ENCODE data around the gene MAPK10.

Gene MAPK10

DNA sequence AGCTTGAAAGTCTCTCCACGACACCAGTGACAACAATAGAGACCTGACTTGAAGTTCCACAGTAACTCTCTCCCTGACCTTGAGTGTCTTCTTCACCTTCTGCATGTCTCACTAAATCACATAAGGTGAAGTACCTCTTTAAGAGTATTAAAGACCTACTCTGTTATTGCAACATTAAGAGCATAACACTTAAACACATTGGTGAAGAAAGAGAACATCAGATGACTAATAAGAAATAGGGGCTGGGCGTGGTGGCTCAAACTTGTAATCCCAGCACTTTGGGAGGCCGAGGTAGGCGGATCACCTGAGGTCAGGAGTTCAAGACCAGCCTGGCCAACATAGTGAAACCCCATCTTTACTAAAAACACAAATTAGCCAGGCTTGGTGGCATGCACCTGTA lies 33.9 kb upstream of the MAPK10 start:
- ChIA-PET CTCF (no interaction called here), POLR2A (no interaction called here)
- no peak for TF ChIP-seq SP1 (IDR thresholded peaks at IDR 0.05)
- no peak for TF ChIP-seq ELF4 (IDR thresholded peaks at IDR 0.05)
- no peak for TF ChIP-seq BHLHE40 (IDR thresholded peaks at IDR 0.05; ENCODE audit: borderline replicate concordance)
- no peak for TF ChIP-seq NFRKB (IDR thresholded peaks at IDR 0.05)
- no peak for TF ChIP-seq FOXK2 (IDR thresholded peaks at IDR 0.05)
- no peak for TF ChIP-seq L3MBTL2 (conservative IDR thresholded peaks at IDR 0.05)
- no peak for TF ChIP-seq TARDBP (IDR thresholded peaks at IDR 0.05)
- no peak for TF ChIP-seq HDGF (IDR thresholded peaks at IDR 0.05; ENCODE audit: borderline replicate concordance)
- TF ChIP-seq LEF1 (IDR thresholded peaks at IDR 0.05; ENCODE audit: borderline replicate concordance), result no peak
- TF ChIP-seq ARNT (IDR thresholded peaks at IDR 0.05), result no peak
- no peak for DNase-seq (ENCODE audit: extremely low spot score)

DNA sequence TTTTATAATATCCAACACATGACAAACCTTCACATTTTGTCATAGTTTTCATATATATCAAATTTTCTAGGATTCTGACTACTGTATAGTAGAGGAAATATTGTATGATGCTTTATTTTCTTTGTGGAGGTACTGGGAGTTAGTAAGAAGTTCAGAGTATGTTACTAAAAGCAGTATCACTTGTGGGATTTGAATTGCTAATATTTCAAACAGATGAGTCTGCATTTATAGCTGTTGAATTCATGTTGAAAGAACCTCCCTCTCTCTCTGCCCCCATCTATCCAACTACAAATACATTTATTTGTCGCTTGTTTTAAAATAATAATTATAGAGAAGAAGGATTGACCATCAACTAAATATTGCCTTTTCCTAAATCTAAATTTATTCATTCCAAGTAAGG lies 29.8 kb upstream of the MAPK10 start:
- DNase-seq (ENCODE audit: extremely low spot score), result no peak
- TF ChIP-seq L3MBTL2 (conservative IDR thresholded peaks at IDR 0.05) (no peak), NFRKB (IDR thresholded peaks at IDR 0.05) (no peak), ZNF384 (IDR thresholded peaks at IDR 0.05) (no peak), FOXM1 (IDR thresholded peaks at IDR 0.05; ENCODE audit: borderline replicate concordance) (no peak), CTBP1 (IDR thresholded peaks at IDR 0.05; ENCODE audit: borderline replicate concordance) (no peak), HDGF (IDR thresholded peaks at IDR 0.05; ENCODE audit: borderline replicate concordance) (no peak)
- ChIA-PET POLR2A (no interaction called here), CTCF (no interaction called here)

DNA sequence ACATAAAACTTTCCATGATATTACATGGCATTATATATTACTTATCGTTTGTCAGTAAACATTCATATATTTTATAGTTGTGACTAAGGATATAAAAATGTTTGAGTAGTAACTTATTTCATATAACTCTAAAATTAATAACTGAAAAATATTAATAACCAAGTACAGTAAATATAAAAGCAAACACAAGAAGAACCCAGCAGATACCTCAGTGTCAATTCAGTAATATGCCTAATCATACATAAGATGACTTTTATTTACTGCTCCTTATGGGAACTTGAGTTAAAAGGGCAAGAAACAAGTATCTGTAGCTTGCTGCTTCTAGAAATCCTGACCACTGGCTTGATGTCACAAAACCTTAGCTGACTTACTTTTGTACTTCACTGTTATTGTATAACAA lies 28.4 kb upstream of the MAPK10 start:
- TF ChIP-seq HDGF (IDR thresholded peaks at IDR 0.05; ENCODE audit: borderline replicate concordance) (no peak), CTBP1 (IDR thresholded peaks at IDR 0.05; ENCODE audit: borderline replicate concordance) (no peak), L3MBTL2 (conservative IDR thresholded peaks at IDR 0.05) (no peak), FOXK2 (IDR thresholded peaks at IDR 0.05) (no peak), TARDBP (IDR thresholded peaks at IDR 0.05) (no peak), NFRKB (IDR thresholded peaks at IDR 0.05) (no peak), SUZ12 (IDR thresholded peaks at IDR 0.05) (no peak), ZNF384 (IDR thresholded peaks at IDR 0.05) (no peak), LEF1 (IDR thresholded peaks at IDR 0.05; ENCODE audit: borderline replicate concordance) (no peak), SP1 (IDR thresholded peaks at IDR 0.05) (no peak), ARNT (IDR thresholded peaks at IDR 0.05) (no peak), FOXM1 (IDR thresholded peaks at IDR 0.05; ENCODE audit: borderline replicate concordance) (no peak), BHLHE40 (IDR thresholded peaks at IDR 0.05; ENCODE audit: borderline replicate concordance) (no peak)
- TF ChIP-seq, protein P1, sequence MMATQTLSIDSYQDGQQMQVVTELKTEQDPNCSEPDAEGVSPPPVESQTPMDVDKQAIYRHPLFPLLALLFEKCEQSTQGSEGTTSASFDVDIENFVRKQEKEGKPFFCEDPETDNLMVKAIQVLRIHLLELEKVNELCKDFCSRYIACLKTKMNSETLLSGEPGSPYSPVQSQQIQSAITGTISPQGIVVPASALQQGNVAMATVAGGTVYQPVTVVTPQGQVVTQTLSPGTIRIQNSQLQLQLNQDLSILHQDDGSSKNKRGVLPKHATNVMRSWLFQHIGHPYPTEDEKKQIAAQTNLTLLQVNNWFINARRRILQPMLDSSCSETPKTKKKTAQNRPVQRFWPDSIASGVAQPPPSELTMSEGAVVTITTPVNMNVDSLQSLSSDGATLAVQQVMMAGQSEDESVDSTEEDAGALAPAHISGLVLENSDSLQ (IDR thresholded peaks at IDR 0.05), result no peak
- ChIA-PET CTCF (no interaction called here), POLR2A (no interaction called here)
- no peak for DNase-seq (ENCODE audit: extremely low spot score)

DNA sequence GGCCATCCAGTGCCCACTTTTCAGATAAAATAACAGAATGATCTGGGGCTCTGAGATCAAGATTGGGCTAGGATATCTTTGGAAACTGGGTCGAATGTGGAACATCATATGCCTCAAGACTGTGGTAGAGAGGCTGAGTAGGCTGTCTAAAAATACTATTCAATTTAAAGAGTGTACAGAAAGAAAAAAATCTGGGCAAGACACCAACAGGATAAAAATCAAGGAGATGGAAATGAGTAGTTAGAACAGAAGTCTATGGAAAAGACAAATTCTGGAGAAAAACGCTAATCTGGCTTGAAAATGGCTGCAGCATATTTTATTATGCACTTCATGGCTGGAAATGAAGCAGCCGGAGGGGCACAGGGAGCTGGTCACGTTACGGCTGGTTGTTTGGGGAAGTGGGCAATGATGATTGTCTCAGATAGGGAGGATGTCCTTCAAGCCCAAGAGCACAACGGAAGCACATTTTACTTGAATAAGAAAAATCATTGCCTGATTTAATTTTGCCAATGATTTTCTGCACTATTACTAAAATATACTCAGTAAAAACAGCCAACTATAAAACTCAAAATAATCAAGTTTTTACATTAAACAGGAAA lies 27.1 kb upstream of the MAPK10 start:
- ChIA-PET POLR2A (no interaction called here), CTCF (no interaction called here)
- DNase-seq (ENCODE audit: extremely low spot score), result no peak
- TF ChIP-seq LEF1 (IDR thresholded peaks at IDR 0.05; ENCODE audit: borderline replicate concordance) (no peak), FOXK2 (IDR thresholded peaks at IDR 0.05) (no peak), HDGF (IDR thresholded peaks at IDR 0.05; ENCODE audit: borderline replicate concordance) (no peak), FOXM1 (IDR thresholded peaks at IDR 0.05; ENCODE audit: borderline replicate concordance) (no peak), L3MBTL2 (conservative IDR thresholded peaks at IDR 0.05) (no peak), SUZ12 (IDR thresholded peaks at IDR 0.05) (no peak), SP1 (IDR thresholded peaks at IDR 0.05) (no peak), ELF4 (IDR thresholded peaks at IDR 0.05) (no peak), FOXA1 (IDR thresholded peaks at IDR 0.05) (no peak), TARDBP (IDR thresholded peaks at IDR 0.05) (no peak), ARNT (IDR thresholded peaks at IDR 0.05) (no peak)
- TF ChIP-seq, protein P1 (IDR thresholded peaks at IDR 0.05), result no peak

DNA sequence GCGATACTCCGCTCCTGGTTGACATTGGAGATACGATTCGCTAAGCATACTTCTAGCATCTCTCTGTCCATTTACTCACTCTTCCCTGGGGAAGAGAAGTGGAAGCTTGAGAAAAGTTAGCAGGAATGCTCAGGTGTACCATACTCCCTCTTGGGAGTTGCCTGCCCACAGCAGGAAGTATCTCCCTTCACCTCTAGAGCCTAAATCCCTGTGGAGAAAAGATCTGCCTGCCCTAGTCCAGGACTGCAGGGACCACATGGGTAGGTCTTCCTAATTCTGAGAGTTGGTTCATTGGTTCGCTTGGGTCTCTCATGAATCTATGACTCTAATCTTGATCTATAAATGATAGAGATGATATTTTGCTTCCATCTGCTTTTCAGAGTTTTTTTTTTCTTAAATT lies 26.3 kb upstream of the MAPK10 start:
- CTCF ChIA-PET, result no interaction called here
- TF ChIP-seq, protein P1 (IDR thresholded peaks at IDR 0.05), result no peak
- TF ChIP-seq ZNF384 (IDR thresholded peaks at IDR 0.05) (no peak), FOXM1 (IDR thresholded peaks at IDR 0.05; ENCODE audit: borderline replicate concordance) (no peak), HDGF (IDR thresholded peaks at IDR 0.05; ENCODE audit: borderline replicate concordance) (no peak)
- no peak for DNase-seq (ENCODE audit: extremely low spot score)
- POLR2A ChIA-PET, result no interaction called here

DNA sequence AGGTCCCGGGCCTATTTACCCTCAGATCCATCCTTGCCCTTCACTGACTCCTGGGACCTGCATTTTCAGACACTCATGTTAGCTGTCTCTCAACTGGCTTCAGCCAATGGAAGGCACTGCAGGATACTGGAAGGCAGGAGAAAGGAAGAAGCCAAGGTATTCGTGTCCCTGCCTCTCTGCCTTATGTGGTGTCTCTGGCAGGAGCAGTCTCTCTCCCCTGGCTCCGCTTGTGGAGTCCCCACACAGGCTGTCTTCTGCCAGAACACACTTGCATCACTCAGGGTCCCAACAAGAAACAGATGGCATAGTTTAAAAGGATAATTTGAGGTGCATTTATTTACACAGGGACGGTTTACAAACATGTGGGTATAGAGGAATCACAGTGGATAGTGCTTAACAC lies 21.6 kb upstream of the MAPK10 start:
- DNase-seq (ENCODE audit: extremely low spot score), result no peak
- CTCF ChIA-PET, result no interaction called here
- TF ChIP-seq CTBP1 (IDR thresholded peaks at IDR 0.05; ENCODE audit: borderline replicate concordance) (no peak), BHLHE40 (IDR thresholded peaks at IDR 0.05; ENCODE audit: borderline replicate concordance) (no peak), FOXK2 (IDR thresholded peaks at IDR 0.05) (no peak), FOXA1 (IDR thresholded peaks at IDR 0.05) (no peak), NFRKB (IDR thresholded peaks at IDR 0.05) (no peak), TARDBP (IDR thresholded peaks at IDR 0.05) (no peak), L3MBTL2 (conservative IDR thresholded peaks at IDR 0.05) (no peak), ARNT (IDR thresholded peaks at IDR 0.05) (no peak), ELF4 (IDR thresholded peaks at IDR 0.05) (no peak), HDGF (IDR thresholded peaks at IDR 0.05; ENCODE audit: borderline replicate concordance) (no peak), SUZ12 (IDR thresholded peaks at IDR 0.05) (no peak), FOXM1 (IDR thresholded peaks at IDR 0.05; ENCODE audit: borderline replicate concordance) (no peak), ZNF384 (IDR thresholded peaks at IDR 0.05) (no peak), LEF1 (IDR thresholded peaks at IDR 0.05; ENCODE audit: borderline replicate concordance) (no peak), SP1 (IDR thresholded peaks at IDR 0.05) (no peak)
- TF ChIP-seq, protein P1 (IDR thresholded peaks at IDR 0.05), result no peak

More for the DNA sequence above, 21.6 kb upstream of the MAPK10 start:
- POLR2A ChIA-PET, result no interaction called here
